Measurements from ENCODE around the gene NCKAP5. TPM values are rescaled to one million over a fixed set of nuclear protein-coding genes. Genes with fewer than 3 reads are reported as not detected.
"Not testable (repeated sequence)": the region's sequence is repeated elsewhere in the genome, so short reads cannot be mapped to it uniquely, and the experiment has no call there.

NCKAP5 gene
- total RNA-seq, 1 donor from 2014 or later = 2.7 TPM

- FAIRE-seq (no peak), DNase-seq (ENCODE audit: low read depth) (no peak)
- no peak overlapping the region for H3K27ac ChIP-seq (ENCODE audit: low read depth, low read length)
- H3K4me3 ChIP-seq (ENCODE audit: insufficient read depth, low read depth, low read length) = no peak overlapping the region
- H2AFZ ChIP-seq (ENCODE audit: low read depth, low read length) = no peak overlapping the region
- no peaks in the 10 kb centered on the region for H4K20me1 ChIP-seq (ENCODE audit: insufficient read depth, low read length)
- TF ChIP-seq CTCF (IDR thresholded peaks at IDR 0.05; ENCODE audit: insufficient read depth, low read depth, low read length) (no peak), EZH2 (IDR thresholded peaks at IDR 0.05; ENCODE audit: insufficient read depth, low read length) (no peak)
- no peaks in the 10 kb centered on the region for H3K27me3 ChIP-seq (ENCODE audit: insufficient read depth, low read length)
- Mint-ChIP-seq H3K4me3 (ENCODE audit: unreplicated experiment) (no peak overlapping the region), H3K36me3 (ENCODE audit: low read depth, unreplicated experiment) (peaks cover 3% of the 10 kb centered on the region), H3K9me3 (ENCODE audit: unreplicated experiment) (peaks cover 9% of the 10 kb centered on the region), H3K27me3 (ENCODE audit: low read depth, unreplicated experiment) (no peaks in the 10 kb centered on the region), H3K4me1 (ENCODE audit: low read depth, unreplicated experiment) (peaks cover 5% of the 10 kb centered on the region), H3K27ac (ENCODE audit: unreplicated experiment) (no peak overlapping the region)
- H3K4me1 ChIP-seq (ENCODE audit: insufficient read depth, low read length) = peaks cover 13% of the 10 kb centered on the region
- no peak overlapping the region for H3K9ac ChIP-seq (ENCODE audit: low read length)
- H3K36me3 ChIP-seq (ENCODE audit: insufficient read depth, low read length) = no peaks in the 10 kb centered on the region
- peaks cover 4% of the 10 kb centered on the region for H3K9me3 ChIP-seq (ENCODE audit: insufficient read depth, low read depth, low read length)
- H3K79me2 ChIP-seq (ENCODE audit: insufficient read depth, low read length) = no peaks in the 10 kb centered on the region
- no peak overlapping the region for H3K4me2 ChIP-seq (ENCODE audit: low read length)
Observed at GRCh38 chr2:132814651-132815050, 753.6 kb downstream of the NCKAP5 start.

GRCh38 chr2:132813422-132813821 is 754.8 kb downstream of the NCKAP5 start:
- Histone ChIP-seq H3K36me3 (ENCODE audit: insufficient read depth, low read length) (no peaks in the 10 kb centered on the region), H3K9me3 (ENCODE audit: insufficient read depth, low read depth, low read length) (peaks cover 4% of the 10 kb centered on the region), H3K4me3 (ENCODE audit: insufficient read depth, low read depth, low read length) (no peak overlapping the region), H3K79me2 (ENCODE audit: insufficient read depth, low read length) (no peaks in the 10 kb centered on the region), H3K9ac (ENCODE audit: low read length) (no peak overlapping the region), H3K27me3 (ENCODE audit: insufficient read depth, low read length) (no peaks in the 10 kb centered on the region), H3K4me2 (ENCODE audit: low read length) (no peak overlapping the region), H4K20me1 (ENCODE audit: insufficient read depth, low read length) (no peaks in the 10 kb centered on the region), H2AFZ (ENCODE audit: low read depth, low read length) (no peak overlapping the region), H3K4me1 (ENCODE audit: insufficient read depth, low read length) (peaks cover 13% of the 10 kb centered on the region), H3K27ac (ENCODE audit: low read depth, low read length) (no peak overlapping the region)
- Mint-ChIP-seq H3K4me1 (ENCODE audit: low read depth, unreplicated experiment) (peaks cover 5% of the 10 kb centered on the region), H3K27me3 (ENCODE audit: low read depth, unreplicated experiment) (no peaks in the 10 kb centered on the region), H3K4me3 (ENCODE audit: unreplicated experiment) (no peak overlapping the region), H3K9me3 (ENCODE audit: unreplicated experiment) (peaks cover 9% of the 10 kb centered on the region), H3K36me3 (ENCODE audit: low read depth, unreplicated experiment) (peaks cover 3% of the 10 kb centered on the region), H3K27ac (ENCODE audit: unreplicated experiment) (no peak overlapping the region)
- TF ChIP-seq EZH2 (IDR thresholded peaks at IDR 0.05; ENCODE audit: insufficient read depth, low read length) (no peak), CTCF (IDR thresholded peaks at IDR 0.05; ENCODE audit: insufficient read depth, low read depth, low read length) (no peak)
- DNase-seq (ENCODE audit: low read depth) (no peak), FAIRE-seq (no peak)

GRCh38 chr2:132811148-132811915 is 756.9 kb downstream of the NCKAP5 start:
- no peak for DNase-seq (ENCODE audit: low read depth)
- no peak overlapping the region for H3K4me3 Mint-ChIP-seq (ENCODE audit: unreplicated experiment)
- H3K27me3 Mint-ChIP-seq (ENCODE audit: low read depth, unreplicated experiment) = no peaks in the 10 kb centered on the region
- Histone ChIP-seq H3K79me2 (ENCODE audit: insufficient read depth, low read length) (no peaks in the 10 kb centered on the region), H4K20me1 (ENCODE audit: insufficient read depth, low read length) (no peaks in the 10 kb centered on the region), H3K27ac (ENCODE audit: low read depth, low read length) (no peak overlapping the region), H3K27me3 (ENCODE audit: insufficient read depth, low read length) (no peaks in the 10 kb centered on the region), H3K36me3 (ENCODE audit: insufficient read depth, low read length) (no peaks in the 10 kb centered on the region), H3K4me3 (ENCODE audit: insufficient read depth, low read depth, low read length) (no peak overlapping the region), H3K9me3 (ENCODE audit: insufficient read depth, low read depth, low read length) (peaks cover 1% of the 10 kb centered on the region), H3K4me2 (ENCODE audit: low read length) (no peak overlapping the region), H3K9ac (ENCODE audit: low read length) (no peak overlapping the region), H3K4me1 (ENCODE audit: insufficient read depth, low read length) (peaks cover 11% of the 10 kb centered on the region), H2AFZ (ENCODE audit: low read depth, low read length) (no peak overlapping the region)
- H3K4me1 Mint-ChIP-seq (ENCODE audit: low read depth, unreplicated experiment) = peaks cover 5% of the 10 kb centered on the region
- peaks cover 9% of the 10 kb centered on the region for H3K9me3 Mint-ChIP-seq (ENCODE audit: unreplicated experiment)
- no peak for FAIRE-seq
- H3K27ac Mint-ChIP-seq (ENCODE audit: unreplicated experiment) = no peak overlapping the region
- TF ChIP-seq EZH2 (IDR thresholded peaks at IDR 0.05; ENCODE audit: insufficient read depth, low read length) (no peak), CTCF (IDR thresholded peaks at IDR 0.05; ENCODE audit: insufficient read depth, low read depth, low read length) (no peak)
- peaks cover 3% of the 10 kb centered on the region for H3K36me3 Mint-ChIP-seq (ENCODE audit: low read depth, unreplicated experiment)

- H3K4me1 Mint-ChIP-seq (ENCODE audit: low read depth, unreplicated experiment); H3K79me2 ChIP-seq (ENCODE audit: insufficient read depth, low read length); H3K4me3 Mint-ChIP-seq (ENCODE audit: unreplicated experiment); H3K9me3 ChIP-seq (ENCODE audit: insufficient read depth, low read depth, low read length); H3K27ac Mint-ChIP-seq (ENCODE audit: unreplicated experiment); H3K36me3 ChIP-seq (ENCODE audit: insufficient read depth, low read length); H3K4me1 ChIP-seq (ENCODE audit: insufficient read depth, low read length); DNase-seq (ENCODE audit: low read depth); H3K9me3 Mint-ChIP-seq (ENCODE audit: unreplicated experiment); H3K4me3 ChIP-seq (ENCODE audit: insufficient read depth, low read depth, low read length); H3K27ac ChIP-seq (ENCODE audit: low read depth, low read length); H2AFZ ChIP-seq (ENCODE audit: low read depth, low read length); H3K27me3 Mint-ChIP-seq (ENCODE audit: low read depth, unreplicated experiment); H4K20me1 ChIP-seq (ENCODE audit: insufficient read depth, low read length); H3K36me3 Mint-ChIP-seq (ENCODE audit: low read depth, unreplicated experiment); H3K27me3 ChIP-seq (ENCODE audit: insufficient read depth, low read length); H3K9ac ChIP-seq (ENCODE audit: low read length); H3K4me2 ChIP-seq (ENCODE audit: low read length); FAIRE-seq: not testable (repeated sequence)
Observed at GRCh38 chr2:132809962-132810361, 758.3 kb downstream of the NCKAP5 start.
